Measurements from ENCODE around the gene TNNI2.

TNNI2 gene

DNA sequence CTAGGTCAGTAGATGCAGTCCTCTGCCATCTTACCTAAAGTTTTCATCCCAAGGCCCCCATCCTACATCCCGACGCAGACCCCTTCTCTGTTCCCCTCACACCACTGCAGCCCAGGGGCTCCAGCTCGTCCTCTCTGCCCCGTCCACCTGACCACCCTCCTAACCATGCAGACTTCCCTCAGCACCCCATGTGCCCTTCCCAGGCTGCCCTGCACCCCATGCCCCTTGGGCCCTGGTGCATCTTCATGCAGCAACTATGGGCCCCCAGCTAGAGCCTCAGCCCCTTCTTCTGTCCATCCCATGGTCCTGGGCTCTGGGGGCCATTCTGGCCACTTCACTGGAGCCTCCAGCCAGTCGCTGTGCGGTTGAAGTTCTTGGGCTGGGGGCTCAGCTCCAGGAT lies 50.0 kb downstream of the TNNI2 start:
- DNase-seq (ENCODE audit: low read depth) = no peak

DNA sequence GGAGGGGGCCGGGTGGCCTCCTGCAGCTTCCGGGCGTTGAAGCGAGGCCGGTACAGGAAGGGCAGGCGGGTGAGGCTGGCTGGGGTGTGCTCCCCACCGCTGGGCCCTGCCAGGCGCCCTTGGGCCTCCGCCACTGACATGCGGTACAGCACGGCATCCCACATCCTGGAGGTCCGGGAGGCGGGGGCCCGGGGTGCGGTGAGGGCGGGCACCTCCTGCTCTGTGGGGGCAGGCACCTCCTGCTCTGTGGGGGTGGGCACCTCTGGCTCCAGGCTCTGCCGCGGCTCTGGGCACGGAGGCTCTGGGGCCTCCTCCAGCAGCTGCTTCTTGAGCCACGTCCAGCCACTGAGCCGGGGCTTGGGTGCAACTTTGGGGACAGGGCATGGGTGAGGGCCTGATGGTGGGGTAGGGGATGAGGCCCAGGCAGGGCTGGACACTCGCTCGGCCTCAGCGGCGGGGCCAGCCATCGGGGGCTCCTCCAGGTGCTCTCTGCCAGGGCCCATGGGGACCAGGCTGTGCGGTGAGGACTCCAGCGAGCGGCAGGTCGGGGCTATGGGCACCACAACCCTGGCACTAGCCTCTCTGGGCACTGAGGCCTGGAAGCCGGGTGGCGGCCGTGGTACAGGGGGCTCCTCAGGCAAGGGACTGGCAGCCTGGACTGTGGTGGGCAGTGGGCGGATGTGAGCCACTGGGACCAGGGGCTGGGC lies 50.6 kb downstream of the TNNI2 start:
- DNase-seq (ENCODE audit: low read depth) = no peak

DNA sequence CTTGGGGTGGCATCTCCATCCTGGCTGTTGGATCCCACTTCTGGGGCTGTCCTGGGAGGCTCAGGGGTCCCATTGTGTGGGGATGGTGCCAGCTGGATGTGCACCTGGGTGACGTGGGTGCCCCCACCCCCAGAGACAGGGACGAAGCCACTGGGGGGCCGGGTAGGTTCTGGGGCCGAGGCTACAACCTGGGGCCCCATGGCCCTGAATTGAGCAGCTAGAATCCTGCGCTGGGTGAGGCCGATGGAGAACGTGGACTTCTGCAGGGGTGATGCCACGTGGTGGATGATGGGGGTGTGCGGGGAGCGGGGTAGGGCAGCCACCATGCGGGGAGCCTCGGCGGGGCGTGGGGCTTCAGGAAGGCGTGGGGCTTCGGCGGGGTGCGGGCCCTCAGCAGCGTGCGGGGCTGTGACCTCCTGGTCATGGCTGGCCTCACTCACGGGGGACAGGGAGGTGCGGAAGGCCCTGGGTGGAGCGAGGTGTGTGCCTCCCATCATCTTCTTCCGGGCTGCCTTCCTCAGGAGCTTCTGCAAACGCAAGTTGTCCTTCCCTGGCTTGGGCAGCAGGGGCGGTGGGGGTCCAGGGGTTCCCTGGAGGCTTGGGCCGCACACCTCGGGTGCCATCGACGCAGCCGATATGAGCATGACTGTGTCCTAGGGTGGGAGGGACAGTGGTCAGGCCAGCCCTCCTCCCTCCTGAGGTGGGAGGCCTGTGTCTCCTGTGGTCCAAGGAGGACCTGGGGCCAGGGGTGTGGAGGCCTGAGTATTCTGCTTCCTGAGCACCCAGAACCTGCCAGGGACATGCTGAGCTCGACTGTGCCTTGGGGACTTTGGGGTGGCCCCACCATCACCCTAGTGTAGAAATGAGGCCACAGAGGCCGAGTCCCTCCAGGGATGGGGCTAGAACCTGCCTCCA lies 51.4 kb downstream of the TNNI2 start:
- DNase-seq (ENCODE audit: low read depth) = no peak
